Smooth muscle cell (in vitro differentiated cells): Measurements from ENCODE around the gene SORD. TPM values are rescaled to one million over a fixed set of nuclear protein-coding genes. Genes with fewer than 3 reads are reported as not detected.
A peak's percentile ranks its signal among the peaks of the same experiment; 100 is the strongest.
"Not testable (repeated sequence)": the region's sequence is repeated elsewhere in the genome, so short reads cannot be mapped to it uniquely, and the experiment has no call there.

Experiments
- DNase-seq: peaks from one replicate; lab custom pipeline; 2025; ENCODE audit not compliant: unreplicated experiment; lab: John Stamatoyannopoulos, UW
- H2AFZ ChIP-seq: fragments of 200-600 bp; sonication (generic); 2 replicates; pipeline ENCODE4 v1.6.0; 2016; ENCODE audit warnings: antibody characterized with exemption, low read depth, mild to moderate bottlenecking
- H3F3A ChIP-seq: fragments of 200-600 bp; sonication (generic); 2 replicates; pipeline ENCODE4 v1.6.0; 2017; ENCODE audit warnings: antibody characterized with exemption, low read depth
- H3K27ac ChIP-seq: fragments of 200-600 bp; sonication (generic); 2 replicates; pipeline ENCODE4 v1.5.1; 2016; ENCODE audit warnings: low read depth, mild to moderate bottlenecking
- H3K27me3 ChIP-seq: fragments of 200-600 bp; sonication (generic); 2 replicates; pipeline ENCODE4 v1.6.1; 2016; ENCODE audit warnings: low read depth, mild to moderate bottlenecking
- H3K36me3 ChIP-seq: fragments of 200-600 bp; sonication (generic); 2 replicates; pipeline ENCODE4 v1.5.1; 2016; ENCODE audit warnings: low read depth
- H3K4me1 ChIP-seq: fragments of 200-600 bp; sonication (generic); 2 replicates; pipeline ENCODE4 v1.5.1; 2016; ENCODE audit warnings: low read depth
- H3K4me2 ChIP-seq: fragments of 200-600 bp; sonication (generic); 2 replicates; pipeline ENCODE4 v1.6.0; 2016; ENCODE audit warnings: mild to moderate bottlenecking
- H3K4me3 ChIP-seq: fragments of 200-600 bp; sonication (generic); 2 replicates; pipeline ENCODE4 v1.5.1; 2016; ENCODE audit warnings: mild to moderate bottlenecking
- H3K79me2 ChIP-seq: fragments of 200-600 bp; sonication (generic); 2 replicates; pipeline ENCODE4 v1.6.0; 2016; ENCODE audit warnings: low read depth, mild to moderate bottlenecking
- H3K9ac ChIP-seq: fragments of 200-600 bp; sonication (generic); 2 replicates; pipeline ENCODE4 v1.6.0; 2016; ENCODE audit warnings: low read depth
- H3K9me3 ChIP-seq: fragments of 200-600 bp; sonication (generic); replicated peaks from 2 replicates; pipeline ENCODE4 v1.5.1; 2016; ENCODE audit warnings: low read depth
- H4K20me1 ChIP-seq: fragments of 200-600 bp; sonication (generic); 2 replicates; pipeline ENCODE4 v1.6.0; 2016; ENCODE audit warnings: low read depth
- CTCF ChIP-seq: fragments of 200-600 bp; sonication (generic); IDR thresholded peaks from 2 replicates; pipeline ENCODE4 v1.5.1; 2017; ENCODE audit warnings: borderline replicate concordance, mild to moderate bottlenecking, antibody characterized with exemption; ENCODE audit not compliant: insufficient read depth, poor library complexity, severe bottlenecking
- WGBS: methylation state at CpG from one replicate; pipeline ENCODE4 v1.1.7; 2016; ENCODE audit warnings: low lambda C conversion rate; 5-methylcytosine and 5-hydroxymethylcytosine counted together
- polyA plus RNA-seq: library from polyadenylated mRNA; unstranded; fragments of >200 nt; fragmentation: Nextera tagmentation; extraction: Ambion mirVana; gene quantifications from 2 replicates; pipeline ENCODE4 v1.2.1, GENCODE V29; 2016
- total RNA-seq: library from RNA; depleted of rRNA; stranded (reverse); fragments of >200 nt; gene quantifications from 2 replicates; pipeline ENCODE4 v1.2.3, GENCODE V29; 2014

The SORD gene
- 13.1 and 26.8 TPM in 2 replicates for total RNA-seq
- 22.0 and 22.1 TPM in 2 replicates for polyA plus RNA-seq

- Histone ChIP-seq H3K79me2 (no peaks in the 10 kb centered on the region), H3K27me3 (peaks cover 5% of the 10 kb centered on the region), H3F3A (no peaks in the 10 kb centered on the region), H3K4me3 (peak within 1 kb of the TSS; percentile 86), H3K36me3 (no peaks in the 10 kb centered on the region), H3K9ac (peak within 1 kb of the TSS; percentile 71), H3K9me3 (no peaks in the 10 kb centered on the region), H2AFZ (peak within 1 kb of the TSS; percentile 96), H3K27ac (peak within 1 kb of the TSS; percentile 9), H3K4me1 (no peaks in the 10 kb centered on the region), H3K4me2 (peak within 1 kb of the TSS; percentile 87), H4K20me1 (no peaks in the 10 kb centered on the region)
- under 1% methylated on average over 34 of the region's 48 CpGs for WGBS
- no peak for TF ChIP-seq CTCF
- DNase-seq = peak; percentile 78
These were observed at the start of gene SORD for GRCh38 chr15:45022871-45023658. SORD (plus strand) TSS chr15:45023195; CDS start chr15:45023284, 89 bp downstream.

GRCh38 chr15:44976183-44976582 lies 46.8 kb upstream of the SORD start:
- not testable (repeated sequence) for H3F3A ChIP-seq, H3K4me3 ChIP-seq, H3K79me2 ChIP-seq, H3K27me3 ChIP-seq, H3K9me3 ChIP-seq, H4K20me1 ChIP-seq, H2AFZ ChIP-seq, H3K36me3 ChIP-seq, H3K27ac ChIP-seq, H3K4me1 ChIP-seq, H3K4me2 ChIP-seq, DNase-seq, H3K9ac ChIP-seq
- 97% methylated on average over 3 of the region's 3 CpGs for WGBS

GRCh38 chr15:44977781-44978180 lies 45.2 kb upstream of the SORD start:
- H3K4me2 ChIP-seq, H2AFZ ChIP-seq, H3K27ac ChIP-seq, H3K36me3 ChIP-seq, H3K4me1 ChIP-seq, DNase-seq, H3K27me3 ChIP-seq, H3K79me2 ChIP-seq, H3K9ac ChIP-seq, H4K20me1 ChIP-seq, H3K9me3 ChIP-seq, H3K4me3 ChIP-seq, H3F3A ChIP-seq: not testable (repeated sequence)
- WGBS = 52% methylated on average over 2 of the region's 2 CpGs

- H3K79me2 ChIP-seq, H3K27me3 ChIP-seq, H3K9me3 ChIP-seq, H4K20me1 ChIP-seq, H2AFZ ChIP-seq, H3K4me3 ChIP-seq, H3K9ac ChIP-seq, H3K4me2 ChIP-seq, H3K36me3 ChIP-seq, H3K27ac ChIP-seq, H3F3A ChIP-seq, DNase-seq, H3K4me1 ChIP-seq: not testable (repeated sequence)
- WGBS = 41% methylated on average over 2 of the region's 2 CpGs
These were observed 43.2 kb upstream of the SORD start for GRCh38 chr15:44979617-44980339.

- not testable (repeated sequence) for H3F3A ChIP-seq, H3K4me3 ChIP-seq, DNase-seq, H4K20me1 ChIP-seq, H3K36me3 ChIP-seq, H3K27ac ChIP-seq, H3K4me2 ChIP-seq, H3K4me1 ChIP-seq, H3K79me2 ChIP-seq, H3K9ac ChIP-seq, H3K27me3 ChIP-seq, H3K9me3 ChIP-seq, H2AFZ ChIP-seq
- WGBS = 28% methylated on average over 1 of the region's 1 CpG
These were observed 38.9 kb upstream of the SORD start for GRCh38 chr15:44984144-44984543.

- WGBS = 73% methylated on average over 4 of the region's 4 CpGs
- not testable (repeated sequence) for H3K79me2 ChIP-seq, H3K4me2 ChIP-seq, H3F3A ChIP-seq, H3K9ac ChIP-seq, DNase-seq, H3K27me3 ChIP-seq, H3K9me3 ChIP-seq, H2AFZ ChIP-seq, H3K36me3 ChIP-seq, H4K20me1 ChIP-seq, H3K4me3 ChIP-seq, H3K27ac ChIP-seq, H3K4me1 ChIP-seq
These were observed 36.5 kb upstream of the SORD start for GRCh38 chr15:44986346-44987055.

GRCh38 chr15:44987711-44988110 lies 35.3 kb upstream of the SORD start:
- WGBS = 93% methylated on average over 1 of the region's 1 CpG
- not testable (repeated sequence) for DNase-seq

More at GRCh38 chr15:44987711-44988110, 35.3 kb upstream of the SORD start:
- not testable (repeated sequence) for H3K9me3 ChIP-seq, H4K20me1 ChIP-seq, H3K79me2 ChIP-seq, H3K36me3 ChIP-seq, H3K4me3 ChIP-seq, H3K9ac ChIP-seq, H2AFZ ChIP-seq, H3K4me1 ChIP-seq, H3K27me3 ChIP-seq, H3F3A ChIP-seq, H3K4me2 ChIP-seq, H3K27ac ChIP-seq
